Fibroblast of skin of back (primary cell): ENCODE results near the gene ALG2.

ENCODE experiments used
- DNase-seq: peaks from one replicate; pipeline ENCODE4 v3.0.0-alpha.2; 2013

Gene ALG2

DNA sequence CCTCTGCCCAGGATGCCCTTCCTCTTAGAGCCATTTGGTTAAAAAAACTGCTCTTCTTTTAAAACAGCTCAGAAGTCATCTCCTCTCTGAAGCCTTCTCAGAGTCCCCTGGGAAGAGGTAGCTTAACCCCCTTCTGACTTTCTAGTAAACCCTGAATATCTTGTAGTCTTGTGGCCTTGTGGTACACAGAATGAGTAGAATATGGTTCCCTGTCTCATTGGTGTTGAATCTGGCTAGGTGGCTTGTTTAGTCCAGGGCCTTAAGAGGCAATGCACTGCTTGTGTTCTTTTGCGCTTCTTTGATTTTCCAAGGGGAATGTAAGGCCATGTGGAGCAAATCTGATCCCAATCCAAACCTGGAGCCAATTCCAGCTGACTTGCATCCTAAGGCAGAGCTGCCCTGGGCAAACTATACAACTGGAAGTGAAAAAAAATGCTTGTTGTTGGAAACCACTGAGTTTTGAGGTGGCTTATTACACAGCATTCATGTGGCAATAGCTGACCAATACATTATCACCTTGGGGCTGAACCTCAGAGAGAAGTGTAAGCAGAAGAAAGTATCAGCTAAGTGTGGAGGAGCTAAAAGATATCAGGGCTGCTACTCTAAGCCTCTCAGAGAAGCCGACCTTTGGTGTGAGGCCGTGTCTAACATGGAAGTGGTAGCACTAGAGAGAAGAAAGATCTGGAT, 31.0 kb downstream of the ALG2 start:
- DNase-seq = no peak

DNA sequence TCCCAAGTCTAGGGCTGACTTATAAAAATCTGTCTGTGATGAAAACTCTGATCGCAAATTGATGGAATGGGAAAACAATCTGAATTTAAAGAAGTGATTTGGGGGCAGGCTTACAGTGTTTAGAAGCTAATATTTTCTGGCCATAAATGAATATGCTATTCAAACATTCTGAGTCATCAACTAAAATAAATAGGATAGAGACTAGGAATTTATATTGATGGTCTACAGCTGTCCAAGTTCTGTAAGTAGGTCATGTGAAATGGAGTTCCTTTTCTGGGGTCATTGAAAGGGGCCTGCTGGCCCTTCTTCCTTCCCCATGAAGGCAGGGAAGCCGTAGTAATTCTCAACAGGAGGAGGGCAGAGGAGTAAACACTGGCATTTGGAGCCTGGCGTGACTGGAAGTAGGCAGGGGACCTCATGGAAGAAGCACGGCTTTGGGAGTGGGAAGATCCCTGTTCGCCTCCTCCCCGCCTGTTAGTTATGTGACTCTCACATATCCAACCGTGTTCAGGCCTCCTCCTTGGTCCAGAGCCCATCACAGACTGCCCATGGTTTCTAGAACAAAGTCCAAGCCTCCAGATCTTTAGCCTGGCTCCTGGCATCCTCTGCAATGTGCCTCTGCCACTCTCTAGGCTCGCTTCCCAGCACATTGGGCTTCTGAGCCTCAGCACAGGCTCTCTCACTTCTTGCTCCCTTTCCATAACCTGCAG, 31.7 kb downstream of the ALG2 start:
- DNase-seq = no peak

DNA sequence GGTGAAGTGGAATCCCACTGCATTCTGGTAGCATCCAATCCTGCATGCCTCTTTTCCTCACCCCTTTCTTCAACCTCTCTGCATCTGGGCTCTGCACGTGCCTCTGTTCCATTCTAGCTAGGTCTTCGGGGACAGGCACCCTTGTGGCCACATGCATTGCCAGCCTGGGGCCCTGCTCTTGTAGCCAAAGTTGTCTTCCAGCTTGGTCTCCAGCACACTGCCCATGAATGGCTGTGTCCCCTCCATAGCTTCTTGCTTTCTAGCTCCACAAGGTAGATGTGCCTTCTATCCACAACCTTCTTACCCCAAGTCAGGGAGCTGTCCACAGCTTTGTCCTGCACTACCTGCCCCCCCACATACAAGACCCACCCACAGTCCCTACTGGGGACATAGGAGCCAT, 32.6 kb downstream of the ALG2 start:
- DNase-seq = no peak

DNA sequence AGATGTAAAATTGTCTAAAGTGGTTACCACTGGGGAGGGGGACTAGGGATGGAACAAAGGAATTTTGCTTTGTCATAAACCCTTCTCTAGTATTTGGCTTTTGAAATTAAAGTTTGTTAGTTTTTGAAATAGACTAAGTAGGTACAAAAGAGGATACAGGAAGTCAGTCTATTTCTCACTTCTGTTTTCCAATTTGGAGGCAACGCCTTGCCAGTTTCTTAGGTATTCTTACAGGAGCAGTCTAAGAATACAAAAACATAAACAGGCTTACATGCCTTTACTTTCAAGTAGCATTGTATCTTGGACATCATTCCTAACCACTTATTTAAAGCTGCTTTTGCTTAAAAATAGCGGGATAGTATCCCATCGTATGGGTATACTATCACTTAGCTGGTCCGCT, 34.4 kb downstream of the ALG2 start:
- no peak for DNase-seq

DNA sequence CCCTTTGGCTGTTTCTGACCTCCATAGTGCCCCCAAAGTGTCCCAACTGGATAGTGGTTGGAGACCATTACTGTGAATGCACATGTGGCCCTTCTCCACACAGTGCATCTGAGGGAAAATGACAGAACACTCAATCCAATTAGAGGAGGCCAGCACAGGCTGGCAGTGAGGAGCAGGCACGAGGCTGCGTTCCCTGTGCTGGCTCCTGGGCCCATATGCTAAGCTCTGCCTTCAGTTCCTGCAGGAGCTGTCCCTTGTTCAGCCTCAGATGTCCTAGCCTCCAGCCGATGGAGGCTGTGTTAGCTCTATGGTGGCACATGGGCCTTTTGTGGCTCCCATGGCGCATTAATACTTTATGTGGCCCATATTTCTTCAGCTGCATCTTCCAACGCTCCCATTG, 35.8 kb downstream of the ALG2 start:
- no peak for DNase-seq

DNA sequence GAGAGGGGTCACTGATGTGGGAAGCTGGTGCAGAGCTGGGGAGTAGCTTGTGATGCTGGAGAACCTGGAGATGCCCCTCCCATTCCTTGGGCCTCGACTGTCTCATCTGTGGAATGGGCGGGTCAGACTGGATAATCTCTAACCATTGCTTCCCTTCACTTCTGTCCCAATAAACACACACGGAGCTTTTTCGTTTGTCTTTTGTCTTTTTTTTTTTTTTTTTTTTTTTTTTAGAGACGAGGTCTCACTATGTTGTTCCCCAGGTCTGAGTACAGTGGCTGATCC, 36.5 kb downstream of the ALG2 start:
- no peak for DNase-seq

DNA sequence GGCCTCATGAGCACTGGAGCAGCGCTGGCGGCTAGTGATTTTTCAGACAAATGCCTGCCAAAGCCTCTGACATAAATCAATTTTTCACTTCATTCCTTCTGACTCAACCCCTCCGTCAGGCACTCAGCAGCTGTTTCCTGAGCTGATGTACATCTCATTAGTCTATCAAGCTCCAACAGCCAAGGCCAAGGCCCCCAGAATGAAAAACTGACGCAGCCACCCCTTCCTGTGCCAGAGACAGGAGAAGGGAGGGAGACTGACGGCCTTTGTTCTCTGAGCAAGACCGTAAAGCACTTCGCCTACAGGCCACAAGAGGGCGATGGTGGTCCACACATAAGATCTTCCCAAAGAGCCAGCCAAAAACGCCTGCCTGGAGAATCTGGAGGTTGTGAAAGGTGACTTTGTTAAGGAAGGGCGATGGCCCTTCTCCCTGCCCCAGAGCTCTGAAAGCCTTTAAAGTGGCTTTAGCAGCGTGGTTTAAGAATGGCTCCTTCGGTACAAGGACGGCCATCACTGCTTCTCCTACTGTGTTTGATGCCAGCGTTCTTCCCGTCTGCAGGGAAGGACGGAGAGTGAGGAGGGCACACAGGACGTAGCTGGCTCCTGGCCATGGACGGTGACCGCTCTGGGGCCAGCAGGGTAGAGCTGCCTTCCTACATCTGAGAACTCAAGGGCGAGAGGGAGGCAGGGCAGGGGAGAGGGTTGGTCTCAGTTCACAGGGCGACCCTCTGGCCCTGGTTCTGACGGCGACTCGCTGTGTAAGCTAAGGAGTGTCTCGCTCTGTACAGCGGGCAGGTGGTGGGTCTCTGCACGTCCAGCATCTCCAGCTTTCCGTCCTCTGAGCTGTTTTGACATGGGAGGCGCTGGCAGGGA, 37.0 kb downstream of the ALG2 start:
- peak; percentile 87 for DNase-seq

DNA sequence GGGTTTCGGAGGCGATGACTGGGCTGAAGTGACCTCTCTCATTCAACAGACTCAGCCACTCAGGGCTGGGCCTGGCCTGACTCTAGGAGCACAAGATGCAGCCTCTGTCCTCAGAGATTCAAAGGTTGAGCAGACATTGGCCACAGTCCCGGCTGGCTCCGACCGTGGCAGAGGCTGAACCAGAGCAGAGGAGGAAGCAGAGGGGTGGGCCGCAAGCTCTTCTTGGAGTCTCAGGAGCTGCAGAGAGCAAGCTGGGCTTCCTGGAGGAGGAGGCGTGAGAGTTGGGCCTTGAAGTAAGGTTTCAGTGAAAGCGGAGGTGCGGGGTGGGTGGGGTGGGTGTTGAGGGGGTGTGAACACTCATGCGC, 37.6 kb downstream of the ALG2 start:
- no peak for DNase-seq

DNA sequence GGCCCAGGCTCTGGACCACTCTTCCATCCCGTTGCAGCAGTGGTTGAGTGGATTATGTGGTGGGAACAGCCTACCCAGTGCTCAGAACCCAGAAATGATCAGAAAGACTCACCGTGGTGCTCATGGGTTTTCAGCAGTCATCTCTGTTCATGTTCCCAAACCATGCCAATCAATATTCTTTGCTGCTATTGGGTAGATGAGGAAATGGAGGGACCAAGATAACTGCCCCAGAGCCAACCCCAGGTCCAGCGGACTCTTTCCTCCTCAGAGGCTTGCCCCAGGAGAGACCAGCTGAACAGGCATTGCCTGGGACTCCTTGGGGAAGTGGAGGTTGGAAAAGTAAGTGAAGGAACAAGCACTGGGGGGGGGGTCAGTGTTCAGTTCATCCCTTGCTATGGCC, 38.1 kb downstream of the ALG2 start:
- DNase-seq = no peak

DNA sequence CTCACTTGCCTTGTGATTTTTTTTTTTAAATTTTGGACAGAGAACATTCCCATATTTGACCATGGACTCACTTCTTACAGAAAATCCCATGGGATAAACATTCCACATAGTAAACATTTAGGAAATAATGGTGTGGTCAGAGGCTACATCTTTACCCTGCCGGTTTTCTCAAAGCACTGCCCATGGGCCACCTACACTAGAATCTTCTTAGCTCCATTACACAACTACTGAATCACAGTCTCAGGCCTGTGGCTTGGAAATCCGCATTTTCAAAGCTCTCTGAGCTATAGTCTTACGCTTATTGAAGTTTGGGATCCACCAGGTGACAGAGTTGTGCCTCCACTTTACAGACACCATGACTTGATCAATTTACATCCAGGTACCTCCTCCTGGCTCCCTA, 39.4 kb downstream of the ALG2 start:
- DNase-seq = no peak

DNA sequence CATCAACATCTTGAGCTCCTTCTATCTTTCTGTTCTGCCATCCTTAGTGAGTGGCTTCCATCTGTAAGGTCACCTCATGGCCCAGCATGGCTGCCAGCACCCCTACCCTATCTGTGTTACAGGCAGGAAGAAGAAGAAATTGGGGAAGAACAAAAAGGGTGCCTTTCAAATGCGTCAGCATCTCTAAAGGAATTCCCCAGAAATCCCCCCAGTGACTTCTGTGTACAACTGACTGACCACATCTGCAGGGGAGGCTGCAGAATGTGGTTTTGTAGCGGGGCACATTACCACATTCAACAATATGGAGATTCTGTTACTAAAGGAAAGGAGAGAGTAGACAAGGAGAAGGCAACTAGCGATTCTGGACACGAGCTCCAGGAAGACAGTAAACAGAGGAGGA, 40.1 kb downstream of the ALG2 start:
- DNase-seq = peak; percentile 36

DNA sequence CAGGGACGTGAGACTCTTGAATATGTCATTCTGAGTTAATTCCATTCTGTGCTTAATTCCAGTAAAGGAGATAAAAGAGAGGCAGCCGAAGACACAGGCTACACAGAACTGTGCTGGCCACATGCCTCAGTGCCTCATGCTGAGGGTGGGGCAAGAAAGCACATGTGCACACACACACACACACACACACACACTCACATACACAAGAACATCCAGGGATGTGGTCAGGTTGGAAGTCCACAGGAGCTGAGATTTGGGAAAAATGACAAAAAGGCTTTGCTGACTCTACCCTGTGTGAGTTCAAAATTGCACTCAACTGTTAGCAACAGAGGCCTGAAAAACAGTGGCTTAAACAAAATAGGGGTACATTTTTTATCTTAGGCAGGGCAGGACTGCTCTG, 40.5 kb downstream of the ALG2 start:
- no peak for DNase-seq

DNA sequence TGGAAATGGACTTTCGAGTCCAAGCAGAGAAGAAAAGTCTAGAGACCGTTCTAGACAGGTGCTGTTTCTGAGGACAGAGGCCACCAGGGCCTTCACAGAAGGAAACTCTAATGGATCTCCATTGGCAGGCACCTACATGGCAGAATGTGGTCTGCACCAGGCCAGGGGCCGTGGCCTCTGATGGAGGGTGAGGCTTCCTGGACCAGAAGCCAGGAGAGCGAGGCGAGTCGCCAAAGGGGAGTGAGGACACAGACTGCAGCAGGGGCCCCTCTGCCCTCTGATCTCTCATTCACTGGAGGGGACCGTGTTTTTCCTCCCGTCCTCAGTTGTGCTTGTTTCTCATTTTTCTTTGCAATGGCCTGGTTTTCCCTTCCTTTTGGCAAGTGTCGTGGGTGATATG, 41.1 kb downstream of the ALG2 start:
- no peak for DNase-seq

DNA sequence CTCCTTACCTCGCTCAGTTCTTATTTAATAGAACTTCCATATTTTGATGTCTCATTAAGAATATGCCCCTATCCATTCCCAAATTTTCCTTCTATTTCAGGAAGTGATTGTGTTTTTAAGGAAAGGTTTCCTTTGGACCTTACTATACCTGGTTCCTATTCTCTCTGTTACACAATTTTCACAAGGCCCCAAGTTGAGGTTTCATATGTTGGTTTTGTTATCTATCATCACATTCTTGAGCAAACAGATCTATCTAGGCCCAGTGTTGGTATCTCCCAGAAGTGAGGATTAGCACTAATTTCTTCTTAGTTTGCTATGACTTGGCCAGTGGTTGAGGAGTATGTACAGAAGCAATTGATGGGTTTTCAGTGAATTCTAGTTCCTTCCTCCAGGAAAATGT, 41.5 kb downstream of the ALG2 start:
- no peak for DNase-seq

DNA sequence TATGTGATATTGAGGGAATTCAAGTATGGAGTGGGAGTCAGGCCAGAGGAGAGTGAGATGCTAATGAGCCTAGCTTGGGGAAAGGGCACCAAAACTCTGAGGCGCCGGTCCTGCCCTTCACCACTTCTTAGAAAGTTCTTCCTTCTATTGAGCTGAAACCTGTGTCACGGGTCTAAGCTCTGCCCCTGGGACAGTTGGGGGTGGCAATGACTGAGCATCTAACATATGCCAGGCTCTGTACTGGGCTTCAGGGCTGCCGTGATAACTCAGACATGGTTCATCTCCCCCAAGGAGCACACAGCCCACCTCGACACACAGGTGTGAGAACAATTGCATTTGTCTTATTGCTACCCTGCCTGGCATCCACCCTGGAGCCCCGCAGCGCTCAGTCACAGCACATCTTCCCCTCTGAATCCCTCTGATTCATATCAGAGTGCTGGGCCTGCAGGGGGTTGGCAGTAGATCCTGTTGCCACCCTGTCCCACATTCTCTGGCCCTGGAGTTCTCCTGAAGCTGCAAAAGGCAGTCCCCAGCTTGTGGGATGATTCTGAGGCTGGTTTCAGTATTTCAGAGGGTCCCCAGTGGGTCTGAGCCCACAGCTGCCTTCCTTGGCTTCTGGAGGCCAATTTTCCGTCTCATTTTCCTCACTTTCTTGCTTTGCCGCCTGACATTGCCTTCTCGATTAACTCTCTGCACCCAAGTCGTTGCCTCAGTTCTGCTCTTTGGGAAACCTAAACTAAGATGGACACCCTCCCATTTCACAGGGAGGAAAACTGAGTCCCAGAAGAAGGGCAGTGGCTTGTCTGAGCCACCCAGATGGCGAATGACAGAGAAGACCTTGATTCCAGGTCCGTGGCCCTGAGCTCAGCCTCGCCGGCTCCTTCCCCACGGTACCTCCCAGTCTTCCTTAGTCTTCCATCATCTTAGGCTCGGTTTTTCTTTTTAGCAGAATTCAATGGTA, 42.5 kb downstream of the ALG2 start:
- DNase-seq = no peak

DNA sequence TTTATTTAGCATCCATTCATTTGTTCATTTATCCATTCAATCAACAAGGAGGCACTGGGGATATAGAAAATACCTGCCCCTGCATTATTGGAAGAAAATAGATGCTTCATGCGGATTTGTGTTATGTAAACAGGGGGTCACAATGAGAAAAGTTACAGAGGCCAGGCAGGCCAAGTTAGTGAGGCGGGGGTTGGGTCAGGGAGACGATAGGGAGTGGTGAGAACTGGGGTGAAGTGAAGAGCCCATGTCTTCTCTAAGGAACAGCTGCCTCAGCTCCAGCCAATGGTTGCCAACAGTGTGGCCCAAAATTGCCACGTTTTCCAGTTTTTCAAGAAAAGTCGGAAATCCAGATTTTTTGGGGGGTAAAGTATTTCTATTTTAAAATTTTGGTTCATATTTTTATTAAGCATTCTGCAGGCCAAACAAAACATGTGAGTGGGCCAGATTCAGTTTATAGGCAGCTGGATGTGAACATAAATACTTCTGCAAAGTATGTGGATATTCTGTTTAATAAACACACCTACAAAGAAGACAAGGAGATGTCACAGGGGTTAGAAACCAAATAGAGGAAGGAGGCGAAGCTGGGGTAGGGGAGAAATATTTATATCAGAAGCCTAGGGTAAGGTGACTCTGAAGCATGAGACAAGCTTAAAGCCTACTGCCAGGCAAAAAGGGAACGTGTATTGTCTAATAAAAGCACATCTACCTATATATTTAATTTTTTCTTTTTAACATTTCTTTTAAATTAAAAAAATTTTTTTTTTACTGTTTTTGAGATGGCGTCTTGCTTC, 44.0 kb downstream of the ALG2 start:
- DNase-seq = no peak

DNA sequence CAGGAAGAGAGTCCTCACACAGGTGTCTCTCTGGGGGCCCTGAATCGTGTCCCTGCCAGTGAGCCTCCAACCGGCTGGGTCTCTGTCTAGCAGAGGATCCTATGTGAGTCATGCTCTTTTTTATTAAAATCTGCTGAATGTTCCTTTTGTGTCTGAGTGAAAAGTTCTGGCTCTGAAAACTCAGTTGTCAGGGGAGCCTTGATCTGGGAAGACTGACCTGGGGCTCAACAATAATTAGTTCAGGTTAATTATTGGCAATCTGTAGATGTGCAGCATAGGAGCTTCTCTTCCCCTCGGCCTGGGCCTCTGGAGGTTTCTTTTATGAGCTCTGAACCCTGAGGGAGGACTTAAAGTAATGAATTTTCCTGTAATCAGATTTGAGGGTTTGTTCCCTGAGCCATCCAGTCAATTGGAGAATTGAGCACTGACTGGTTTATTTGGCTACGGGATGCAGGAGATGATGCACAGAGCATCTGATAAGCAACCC, 45.2 kb downstream of the ALG2 start:
- DNase-seq = no peak

DNA sequence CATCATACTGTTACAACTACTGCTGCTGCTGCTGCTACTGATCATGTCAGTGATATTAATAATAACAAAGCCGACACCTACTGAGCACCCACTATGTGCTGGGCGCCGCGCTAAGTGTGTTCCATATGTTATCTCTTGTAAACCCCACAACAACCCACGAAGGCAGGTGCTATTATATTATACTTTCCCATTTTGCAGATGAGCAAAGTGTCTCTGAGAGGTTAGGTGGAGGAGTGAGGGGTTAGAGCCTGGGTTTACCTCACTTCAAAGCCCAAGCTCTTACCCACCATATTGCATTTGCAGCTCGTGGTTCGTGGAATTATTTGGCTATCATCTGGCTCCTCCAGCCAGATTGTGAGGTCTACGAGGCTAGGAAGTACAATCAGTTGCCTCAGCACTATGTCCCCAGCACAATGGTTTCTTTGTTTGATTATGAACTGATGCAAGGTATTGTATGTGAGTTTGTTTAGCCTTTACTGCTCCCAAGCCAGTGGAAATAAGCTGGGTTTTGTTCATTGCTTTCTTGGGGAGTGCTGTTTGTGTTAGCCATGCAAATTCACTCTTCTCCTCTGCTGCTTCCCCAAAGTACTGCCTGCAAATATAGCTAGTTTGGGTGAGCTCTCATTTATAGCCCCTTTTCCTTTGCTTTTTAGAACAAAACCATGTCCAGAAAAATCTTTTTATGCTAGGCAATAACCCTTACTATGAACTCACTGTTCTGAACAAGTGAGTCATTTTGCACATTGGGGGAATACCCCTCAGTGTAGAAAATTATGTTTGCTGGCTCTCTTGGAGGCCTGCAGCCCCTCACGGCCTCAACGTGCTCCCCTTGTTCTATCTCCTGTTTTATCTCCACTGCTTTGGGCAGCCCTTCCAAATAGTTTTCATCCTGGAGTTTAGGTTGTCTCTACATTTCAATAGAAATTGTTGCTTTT, 47.9 kb downstream of the ALG2 start:
- no peak for DNase-seq

DNA sequence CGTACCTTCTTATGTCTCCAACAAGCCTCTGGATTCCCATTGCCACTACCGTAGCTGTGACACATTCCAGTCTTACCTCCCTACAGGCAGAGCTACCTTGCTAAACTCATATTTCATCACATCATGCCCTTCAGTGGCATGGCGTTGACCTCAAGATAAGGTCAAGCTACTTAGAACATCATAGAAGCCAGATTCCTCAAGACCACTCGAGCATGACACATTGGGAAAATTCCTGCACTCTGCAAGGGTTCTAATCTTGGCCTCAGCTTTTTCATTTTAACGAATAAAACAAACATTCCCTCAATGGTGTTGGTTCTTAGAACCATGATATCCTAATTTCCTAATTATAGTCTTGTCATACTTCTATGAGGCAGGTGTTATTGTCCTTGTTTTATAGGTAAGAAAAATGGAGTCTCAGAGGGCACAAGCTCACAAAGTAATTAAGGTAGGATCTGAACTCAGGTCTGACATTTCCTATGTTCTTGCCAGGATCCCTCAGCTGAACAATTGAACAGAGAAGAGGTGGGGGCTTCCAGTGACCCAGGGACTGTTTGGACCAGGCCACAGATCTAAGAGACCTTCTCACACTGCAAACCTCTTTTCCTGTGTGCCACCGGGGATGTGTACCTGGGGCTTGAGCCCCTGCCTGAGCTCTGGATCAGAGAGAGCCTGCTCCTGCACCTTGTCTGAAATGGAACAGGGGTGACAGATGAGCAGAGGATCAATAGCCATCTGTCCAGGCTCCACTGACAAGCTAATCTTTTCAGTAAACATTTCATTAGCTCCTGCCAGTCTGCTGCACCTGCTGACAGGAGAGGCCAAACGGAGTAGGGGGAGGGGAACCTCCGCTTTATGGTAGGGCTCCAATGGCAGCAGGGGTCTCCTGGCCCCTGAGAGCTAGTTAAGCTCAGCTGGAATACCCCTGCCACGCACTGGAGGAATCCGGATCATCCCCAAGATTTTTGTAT, 49.3 kb downstream of the ALG2 start:
- DNase-seq = no peak
